OCI-LY3 (cell line): Measurements from ENCODE around the gene CD2AP.
A peak's percentile ranks its signal among the peaks of the same experiment; 100 is the strongest.
"Not testable (repeated sequence)": the region's sequence is repeated elsewhere in the genome, so short reads cannot be mapped to it uniquely, and the experiment has no call there.

Experiments
- H2AFZ ChIP-seq: fragments of 200-600, 300-600 bp; shearing (Covaris generic); 2 replicates; pipeline ENCODE4 v1.6.0; 2014; ENCODE audit warnings: antibody characterized with exemption, low read depth, low read length
- H3K27ac ChIP-seq: fragments of 200-600, 300-600 bp; sonication (generic); 2 replicates; pipeline ENCODE4 v1.5.1; 2014; ENCODE audit warnings: mild to moderate bottlenecking, low read length, moderate library complexity, mixed read lengths
- H3K27me3 ChIP-seq: fragments of 200-600, 300-600 bp; sonication (generic); 2 replicates; pipeline ENCODE4 v1.6.1; 2014; ENCODE audit warnings: low read depth, low read length, mixed read lengths
- H3K36me3 ChIP-seq: fragments of 200-600, 300-600 bp; sonication (generic); replicated peaks from 2 replicates; pipeline ENCODE3; 2014; ENCODE audit warnings: low read depth, low read length, mixed read lengths
- H3K4me1 ChIP-seq: fragments of 300-600, 200-600 bp; sonication (generic); 2 replicates; pipeline ENCODE4 v1.6.1; 2014; ENCODE audit warnings: low read length, mixed read lengths
- H3K4me2 ChIP-seq: fragments of 200-600, 300-600 bp; sonication (generic); 2 replicates; pipeline ENCODE4 v1.6.1; 2014; ENCODE audit warnings: low read length, mixed read lengths
- H3K4me3 ChIP-seq: fragments of 300-600, 200-600 bp; sonication (generic); 2 replicates; pipeline ENCODE4 v1.5.1; 2014; ENCODE audit warnings: antibody characterized with exemption, mild to moderate bottlenecking, low read length, moderate library complexity
- H3K79me2 ChIP-seq: fragments of 300-600, 200-600 bp; shearing (Covaris generic); 2 replicates; pipeline ENCODE4 v1.6.1; 2014; ENCODE audit warnings: mild to moderate bottlenecking, low read length, mixed read lengths
- H3K9ac ChIP-seq: fragments of 300-600, 200-600 bp; shearing (Covaris generic); 2 replicates; pipeline ENCODE4 v1.6.0; 2014; ENCODE audit warnings: mild to moderate bottlenecking, low read length, moderate library complexity
- H3K9me3 ChIP-seq: fragments of 200-600, 300-600 bp; shearing (Covaris generic); 2 replicates; pipeline ENCODE4 v1.6.1; 2014; ENCODE audit warnings: low read length, mixed read lengths; ENCODE audit not compliant: insufficient read depth
- H4K20me1 ChIP-seq: fragments of 200-600, 300-600 bp; sonication (generic); 2 replicates; pipeline ENCODE4 v1.6.1; 2016; ENCODE audit warnings: low read length, mixed read lengths; ENCODE audit not compliant: insufficient read depth
- EZH2phosphoT487 ChIP-seq: fragments of 200-600 bp; shearing (Covaris generic); IDR thresholded peaks from 2 replicates; pipeline ENCODE4 v1.6.1; 2018; ENCODE audit warnings: antibody characterized with exemption, mixed run types, low read depth
- TF ChIP-seq, protein P1 (sequence below): fragments of 200-600, 300-600 bp; sonication (generic); IDR thresholded peaks from 2 replicates; pipeline ENCODE4 v1.5.1; 2014; ENCODE audit warnings: antibody characterized with exemption, low read length, low read depth

The CD2AP gene

GRCh38 chr6:47634210-47635047 is 156.8 kb downstream of the CD2AP start:
- Histone ChIP-seq H3K4me3 (no peak overlapping the region), H3K79me2 (no peaks in the 10 kb centered on the region), H3K4me2 (peak overlapping the region; percentile 44), H3K27me3 (no peaks in the 10 kb centered on the region), H3K27ac (peak overlapping the region; percentile 19; the same call in 1 of the 2 replicates), H3K9me3 (no peaks in the 10 kb centered on the region), H4K20me1 (no peaks in the 10 kb centered on the region), H3K9ac (peak overlapping the region; percentile 27; the same call in 1 of the 2 replicates), H3K36me3 (no peaks in the 10 kb centered on the region), H3K4me1 (peaks cover 41% of the 10 kb centered on the region), H2AFZ (no peak overlapping the region)
- TF ChIP-seq, protein P1, sequence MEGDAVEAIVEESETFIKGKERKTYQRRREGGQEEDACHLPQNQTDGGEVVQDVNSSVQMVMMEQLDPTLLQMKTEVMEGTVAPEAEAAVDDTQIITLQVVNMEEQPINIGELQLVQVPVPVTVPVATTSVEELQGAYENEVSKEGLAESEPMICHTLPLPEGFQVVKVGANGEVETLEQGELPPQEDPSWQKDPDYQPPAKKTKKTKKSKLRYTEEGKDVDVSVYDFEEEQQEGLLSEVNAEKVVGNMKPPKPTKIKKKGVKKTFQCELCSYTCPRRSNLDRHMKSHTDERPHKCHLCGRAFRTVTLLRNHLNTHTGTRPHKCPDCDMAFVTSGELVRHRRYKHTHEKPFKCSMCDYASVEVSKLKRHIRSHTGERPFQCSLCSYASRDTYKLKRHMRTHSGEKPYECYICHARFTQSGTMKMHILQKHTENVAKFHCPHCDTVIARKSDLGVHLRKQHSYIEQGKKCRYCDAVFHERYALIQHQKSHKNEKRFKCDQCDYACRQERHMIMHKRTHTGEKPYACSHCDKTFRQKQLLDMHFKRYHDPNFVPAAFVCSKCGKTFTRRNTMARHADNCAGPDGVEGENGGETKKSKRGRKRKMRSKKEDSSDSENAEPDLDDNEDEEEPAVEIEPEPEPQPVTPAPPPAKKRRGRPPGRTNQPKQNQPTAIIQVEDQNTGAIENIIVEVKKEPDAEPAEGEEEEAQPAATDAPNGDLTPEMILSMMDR: no peak
- no peak for TF ChIP-seq EZH2phosphoT487

- peaks cover 19% of the 10 kb centered on the region for H3K36me3 ChIP-seq
- H3K9ac ChIP-seq: peak overlapping the region; percentile 30; the same call in 1 of the 2 replicates
- no peak overlapping the region for H2AFZ ChIP-seq
- no peaks in the 10 kb centered on the region for H4K20me1 ChIP-seq
- no peaks in the 10 kb centered on the region for H3K79me2 ChIP-seq
- H3K27ac ChIP-seq: peak overlapping the region; percentile 81
- H3K4me3 ChIP-seq: no peak overlapping the region
- peak overlapping the region; percentile 46 for H3K4me2 ChIP-seq
- H3K27me3 ChIP-seq: no peaks in the 10 kb centered on the region
- peaks cover 45% of the 10 kb centered on the region for H3K4me1 ChIP-seq
- TF ChIP-seq, protein P1: peak; percentile 53
- TF ChIP-seq EZH2phosphoT487: no peak
- no peaks in the 10 kb centered on the region for H3K9me3 ChIP-seq
These were observed 169.1 kb downstream of the CD2AP start for GRCh38 chr6:47646689-47647088.

DNA sequence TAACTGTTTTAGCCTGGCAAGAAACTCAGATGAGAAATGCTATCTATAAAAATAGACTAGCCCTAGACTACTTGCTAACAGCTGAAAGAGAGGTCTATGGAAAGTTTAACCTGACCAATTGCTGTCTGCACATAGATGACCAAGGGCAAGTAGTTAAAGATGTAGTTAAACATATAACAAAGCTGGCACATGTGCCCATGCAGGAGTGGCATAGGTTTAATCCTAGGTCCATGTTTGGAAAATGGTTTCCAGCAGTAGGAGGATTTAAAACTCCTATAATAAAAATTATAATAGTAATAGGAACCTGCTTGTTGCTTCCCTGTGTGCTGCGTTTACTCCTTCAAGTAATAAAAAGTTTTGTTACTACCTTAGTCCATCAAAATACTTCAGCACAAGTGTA is 169.6 kb downstream of the CD2AP start:
- H3K79me2 ChIP-seq: no peaks in the 10 kb centered on the region
- peak overlapping the region; percentile 30; the same call in 1 of the 2 replicates for H3K9ac ChIP-seq
- H3K36me3 ChIP-seq: peaks cover 19% of the 10 kb centered on the region
- no peaks in the 10 kb centered on the region for H3K9me3 ChIP-seq
- H3K4me2 ChIP-seq: peak overlapping the region; percentile 46
- no peak for TF ChIP-seq EZH2phosphoT487
- TF ChIP-seq, protein P1: no peak
- H3K4me3 ChIP-seq: no peak overlapping the region
- H3K27me3 ChIP-seq: no peaks in the 10 kb centered on the region
- no peaks in the 10 kb centered on the region for H4K20me1 ChIP-seq
- no peak overlapping the region for H2AFZ ChIP-seq
- H3K27ac ChIP-seq: peak overlapping the region; percentile 81
- H3K4me1 ChIP-seq: peaks cover 45% of the 10 kb centered on the region

- H3K79me2 ChIP-seq, H3K9me3 ChIP-seq, H4K20me1 ChIP-seq, H3K27me3 ChIP-seq: not testable (repeated sequence)
- H3K4me1 ChIP-seq: peaks cover 45% of the 10 kb centered on the region
- H3K4me3 ChIP-seq: peak overlapping the region; percentile 19; the same call in 1 of the 2 replicates
- H3K27ac ChIP-seq: peak overlapping the region; percentile 81
- H3K4me2 ChIP-seq: peak overlapping the region; percentile 46
- H3K36me3 ChIP-seq: peaks cover 19% of the 10 kb centered on the region
- H2AFZ ChIP-seq: 0 out of 2 replicates have a peak overlapping the region, but pooled peaks have one; percentile 47
- H3K9ac ChIP-seq: peak overlapping the region; percentile 49
These were observed 170.0 kb downstream of the CD2AP start for GRCh38 chr6:47647626-47648025.
